Thymus (tissue), 11 donors: ENCODE results near the gene ATP6V0E1. TPM values are rescaled to one million over a fixed set of nuclear protein-coding genes. Genes with fewer than 3 reads are reported as not detected.

ENCODE experiments used
- DNase-seq, 9 donors: peaks; one replicate each; pipeline ENCODE4 v3.0.0-alpha.2; 2013; ENCODE audit warnings: low spot score in 9 of 9, low read depth in 6 of 9, missing footprints in 1 of 9
- H3K27ac ChIP-seq, 2 donors: one replicate each; pipeline ENCODE4 v1.5.1; 2013; ENCODE audit warnings: control low read depth in 1 of 2, low read depth in 1 of 2, low read length in 1 of 2, mild to moderate bottlenecking in 1 of 2, moderate library complexity in 1 of 2
- H3K27me3 ChIP-seq, 2 donors: one replicate each; pipeline ENCODE4 v1.5.1; 2013; ENCODE audit warnings: low read length in 1 of 2; ENCODE audit not compliant: control insufficient read depth in 2 of 2, insufficient read depth in 1 of 2
- H3K36me3 ChIP-seq, 2 donors: one replicate each; pipeline ENCODE4 v1.5.1; 2013; ENCODE audit warnings: low read length in 1 of 2, mild to moderate bottlenecking in 1 of 2, moderate library complexity in 1 of 2; ENCODE audit not compliant: control insufficient read depth in 2 of 2, insufficient read depth in 2 of 2
- H3K4me1 ChIP-seq, 2 donors: one replicate each; pipeline ENCODE4 v1.5.1; 2013; ENCODE audit warnings: low read length in 2 of 2; ENCODE audit not compliant: control insufficient read depth in 2 of 2, insufficient read depth in 2 of 2
- H3K4me3 ChIP-seq, 2 donors: one replicate each; pipeline ENCODE4 v1.5.1; 2013; ENCODE audit warnings: low read length in 2 of 2, control low read depth in 1 of 2, mild to moderate bottlenecking in 1 of 2
- H3K9me3 ChIP-seq, 2 donors: one replicate each; pipeline ENCODE4 v1.5.1; 2013; ENCODE audit warnings: low read length in 1 of 2, mild to moderate bottlenecking in 1 of 2; ENCODE audit not compliant: control insufficient read depth in 2 of 2, insufficient read depth in 1 of 2
- WGBS: extraction: QIAGEN DNeasy Blood & Tissue Kit; methylation state at CpG from one replicate; pipeline ENCODE4 v1.1.7; 2013; 5-methylcytosine and 5-hydroxymethylcytosine counted together
- polyA plus RNA-seq: library from polyadenylated mRNA; stranded (reverse); fragments of 200-250 nt; gene quantifications from one replicate; pipeline ENCODE4 v1.2.3, GENCODE V29; 2013
- total RNA-seq: library from RNA; stranded (reverse); fragments of 120-200 nt; gene quantifications from one replicate; pipeline ENCODE4 v1.2.4, GENCODE V29; 2013
- donor health status: healthy.

Gene ATP6V0E1
- total and polyA plus RNA-seq, 2 donors: 140 to 420 TPM

DNA sequence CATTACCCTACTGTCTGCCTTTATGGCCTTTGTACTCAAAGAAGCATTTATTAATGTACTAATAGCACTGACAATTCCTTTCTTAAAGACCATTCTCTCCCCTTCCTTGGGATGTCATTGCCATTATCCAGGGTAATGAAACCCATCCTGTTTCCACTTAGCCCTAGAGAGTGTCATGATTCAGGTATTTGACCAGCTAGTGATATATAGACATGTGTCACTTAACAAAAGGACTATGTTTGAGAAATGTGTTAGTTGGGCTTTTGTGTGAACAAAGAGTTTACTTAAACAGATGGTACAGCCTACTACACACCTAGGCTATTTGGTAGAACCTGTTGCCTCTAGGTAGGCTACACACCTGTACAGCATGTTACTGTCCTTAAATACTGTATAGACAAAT, 2.0 kb downstream of the ATP6V0E1 start:
- DNase-seq: no peak
- Histone ChIP-seq H3K27ac (no peak overlapping the region), H3K27me3 (no peaks in the 10 kb centered on the region), H3K36me3 (peaks cover 13 to 27% of the 10 kb centered on the region in 2 donors), H3K9me3 (no peaks in the 10 kb centered on the region), H3K4me1 (peaks cover 3 to 6% of the 10 kb centered on the region in 2 donors), H3K4me3 (no peak overlapping the region)

DNA sequence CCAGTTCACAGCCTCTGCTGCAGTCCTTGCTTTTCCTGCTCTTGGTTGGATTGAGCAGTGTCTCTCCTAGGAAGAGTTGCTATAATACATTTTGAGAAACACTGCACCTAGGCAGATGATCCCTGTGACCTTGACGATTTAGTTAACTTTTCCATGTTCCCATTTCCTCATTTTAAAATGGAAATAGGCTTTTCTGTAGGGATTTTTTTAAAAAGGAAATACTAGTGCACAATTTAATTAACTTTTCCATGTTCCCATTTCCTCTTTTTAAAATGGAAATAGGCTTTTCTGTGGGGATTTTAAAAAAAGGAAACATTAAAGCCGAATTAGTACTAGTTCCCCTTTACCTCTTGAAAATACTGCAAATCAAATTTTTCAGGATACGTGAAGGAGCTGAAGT, 4.7 kb downstream of the ATP6V0E1 start:
- no peaks in the 10 kb centered on the region for H3K27me3 ChIP-seq
- H3K4me3 ChIP-seq: no peak overlapping the region
- no peaks in the 10 kb centered on the region for H3K9me3 ChIP-seq
- H3K4me1 ChIP-seq: peaks cover 2 to 6% of the 10 kb centered on the region in 2 donors
- peaks cover 23 to 39% of the 10 kb centered on the region in 2 donors for H3K36me3 ChIP-seq
- WGBS: 92% methylated on average over 3 of the region's 3 CpGs
- no peak overlapping the region for H3K27ac ChIP-seq
- no peak for DNase-seq

DNA sequence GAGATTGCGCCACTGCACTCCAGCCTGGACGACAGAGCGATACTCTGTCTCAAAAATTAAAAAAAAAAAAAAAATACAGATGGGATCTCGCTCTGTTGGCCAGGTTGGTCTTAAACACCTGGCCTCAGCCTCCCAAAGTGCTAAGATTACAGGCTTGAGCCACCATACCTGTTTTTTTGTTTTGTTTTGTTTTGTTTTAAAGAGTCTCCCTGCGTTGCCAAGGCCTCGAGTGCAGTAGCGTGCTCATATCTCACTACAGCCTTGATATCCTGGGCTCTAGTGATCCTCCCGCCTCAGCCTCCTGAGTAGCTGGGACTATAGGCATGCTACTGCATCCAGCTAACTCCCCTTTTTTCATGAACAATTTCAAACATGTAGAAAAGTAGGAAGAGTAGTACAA, 7.2 kb downstream of the ATP6V0E1 start:
- peaks cover 33 to 49% of the 10 kb centered on the region in 2 donors for H3K36me3 ChIP-seq
- H3K4me1 ChIP-seq: no peaks in the 10 kb centered on the region
- WGBS: 98% methylated on average over 8 of the region's 8 CpGs
- no peak overlapping the region for H3K4me3 ChIP-seq
- no peak for DNase-seq
- H3K27ac ChIP-seq: no peak overlapping the region
- H3K9me3 ChIP-seq: no peaks in the 10 kb centered on the region
- no peaks in the 10 kb centered on the region for H3K27me3 ChIP-seq

DNA sequence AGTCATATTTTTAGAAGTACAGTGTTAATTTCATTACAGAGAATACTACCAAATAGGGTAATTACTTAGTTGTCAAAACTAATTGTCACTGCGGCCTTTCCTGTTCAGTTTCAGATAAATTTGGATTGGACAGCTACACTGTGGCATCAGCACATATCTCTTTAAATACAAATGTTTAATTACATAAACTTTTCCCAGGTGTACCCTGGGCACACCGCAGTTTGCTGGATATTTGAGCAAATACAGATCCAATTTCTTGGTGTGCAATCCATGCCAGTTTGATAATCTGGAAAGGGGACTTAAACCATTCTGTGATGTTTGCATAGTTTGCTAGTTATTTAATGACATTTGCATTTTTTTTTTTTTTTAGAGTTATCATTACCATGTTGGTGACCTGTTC, 10.8 kb downstream of the ATP6V0E1 start:
- 98% methylated on average over 2 of the region's 2 CpGs for WGBS
- Histone ChIP-seq H3K27me3 (no peaks in the 10 kb centered on the region), H3K9me3 (no peaks in the 10 kb centered on the region), H3K27ac (no peak overlapping the region), H3K36me3 (peaks cover 29 to 30% of the 10 kb centered on the region in 2 donors), H3K4me1 (no peaks in the 10 kb centered on the region), H3K4me3 (no peak overlapping the region)
- no peak for DNase-seq

DNA sequence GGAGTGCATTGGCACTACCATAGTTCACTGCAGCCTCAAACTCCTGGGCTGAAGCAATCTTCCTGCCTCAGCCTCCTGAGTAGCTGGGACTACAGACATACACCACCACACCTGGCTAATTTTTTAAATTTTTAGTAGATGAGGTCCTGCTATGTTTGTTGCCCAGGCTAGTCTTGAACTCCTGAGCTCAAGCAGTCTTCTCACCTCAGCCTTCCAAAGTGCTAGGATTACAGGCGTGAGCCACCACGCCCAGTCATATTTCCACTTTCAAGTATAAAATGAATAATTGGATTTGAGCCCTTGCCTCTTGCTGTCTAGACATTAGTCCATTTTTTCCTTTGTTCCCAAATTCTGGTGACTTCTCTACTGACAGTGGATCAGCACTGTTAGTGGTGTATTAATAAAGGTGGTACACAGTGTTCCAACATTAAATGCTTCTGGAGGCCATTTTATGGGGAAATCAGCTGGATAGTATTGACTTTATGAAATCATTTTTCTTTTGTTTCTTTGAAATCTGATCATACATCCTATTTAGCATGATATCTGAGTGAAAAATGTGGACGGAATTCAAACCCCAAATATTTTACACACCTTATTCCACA, 15.9 kb downstream of the ATP6V0E1 start:
- peaks cover 15 to 18% of the 10 kb centered on the region in 2 donors for H3K36me3 ChIP-seq
- H3K27ac ChIP-seq: no peak overlapping the region
- no peak overlapping the region for H3K4me3 ChIP-seq
- H3K9me3 ChIP-seq: no peaks in the 10 kb centered on the region
- H3K4me1 ChIP-seq: peaks cover 0 to 2% of the 10 kb centered on the region in 2 donors
- no peak for DNase-seq
- 98% methylated on average over 3 of the region's 3 CpGs for WGBS
- no peaks in the 10 kb centered on the region for H3K27me3 ChIP-seq

DNA sequence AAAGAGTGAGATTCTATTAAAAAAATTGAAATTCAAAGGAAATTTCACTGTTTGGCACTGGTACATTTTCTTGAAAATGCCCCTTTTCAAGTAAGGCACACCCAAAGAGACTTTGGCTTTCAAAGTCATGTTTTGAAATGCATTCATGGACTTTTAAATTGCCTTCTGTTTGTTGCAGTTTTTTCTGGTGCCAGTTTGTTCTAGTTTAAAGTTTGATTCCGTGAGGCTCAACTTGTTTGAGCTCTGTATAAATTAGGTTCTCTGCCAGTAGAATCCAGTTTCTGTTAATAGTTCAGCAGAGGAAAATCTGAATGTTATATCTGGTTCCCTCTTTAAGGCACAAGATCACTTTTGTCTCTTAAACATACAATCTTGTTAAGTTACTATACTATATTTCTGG, 16.4 kb downstream of the ATP6V0E1 start:
- Histone ChIP-seq H3K9me3 (no peaks in the 10 kb centered on the region), H3K36me3 (peaks cover 14 to 16% of the 10 kb centered on the region in 2 donors), H3K27ac (no peak overlapping the region), H3K4me3 (no peak overlapping the region), H3K27me3 (no peaks in the 10 kb centered on the region), H3K4me1 (peaks cover 0 to 2% of the 10 kb centered on the region in 2 donors)
- no peak for DNase-seq
- WGBS: 96% methylated on average over 1 of the region's 1 CpG

DNA sequence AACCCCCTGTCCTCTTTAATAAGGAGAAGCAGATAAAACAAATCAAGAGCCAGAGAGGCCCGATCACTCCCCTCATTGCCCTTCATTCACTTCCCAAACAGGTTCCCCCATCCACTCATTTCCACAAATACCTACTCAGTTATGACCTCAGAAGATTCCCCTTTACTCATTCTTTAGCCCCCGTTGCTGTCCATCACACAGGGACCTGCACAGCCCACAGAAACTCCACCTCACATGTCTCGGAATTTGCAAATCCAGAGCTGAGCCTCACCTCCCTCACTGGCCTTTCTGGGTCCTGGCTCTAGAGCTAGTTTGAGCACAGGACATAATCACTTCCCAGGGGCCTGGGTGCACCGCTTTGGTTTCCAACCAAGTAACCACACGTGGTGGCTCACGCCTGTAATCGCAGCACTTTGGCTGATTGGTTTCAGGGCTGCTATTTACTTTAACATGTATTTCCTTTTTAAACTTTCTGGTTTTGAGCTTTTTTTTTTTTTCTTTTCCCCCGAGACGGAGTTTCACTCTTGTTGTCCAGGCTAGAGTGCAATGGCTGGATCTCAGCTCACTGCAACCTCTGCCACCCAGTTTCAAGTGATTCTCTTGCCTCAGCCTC, 17.8 kb downstream of the ATP6V0E1 start:
- WGBS: 83% methylated on average over 9 of the region's 9 CpGs
- H3K4me1 ChIP-seq: peaks cover 0 to 2% of the 10 kb centered on the region in 2 donors

DNA sequence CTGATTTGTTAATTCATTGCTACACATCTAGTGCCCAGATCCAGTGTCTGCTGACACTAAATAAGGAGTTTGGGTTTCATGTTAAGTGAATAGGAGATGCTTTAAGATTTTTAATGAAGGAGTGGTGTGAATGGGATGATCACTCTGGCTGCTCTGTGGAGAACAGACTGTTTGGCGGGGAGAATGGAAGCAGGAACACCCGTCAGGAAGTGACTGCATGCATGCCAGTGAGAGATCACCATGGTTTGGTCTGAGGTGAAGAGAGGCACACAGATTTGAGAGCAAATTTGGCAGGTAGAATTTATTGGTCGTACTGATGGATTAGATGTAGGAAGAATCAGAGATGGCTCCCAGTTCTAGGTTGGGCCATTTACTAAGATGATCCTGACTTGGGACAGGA, 19.8 kb downstream of the ATP6V0E1 start:
- 92% methylated on average over 3 of the region's 3 CpGs for WGBS
- peaks cover 0 to 2% of the 10 kb centered on the region in 2 donors for H3K4me1 ChIP-seq
- DNase-seq: no peak
- H3K27ac ChIP-seq: no peak overlapping the region
- no peaks in the 10 kb centered on the region for H3K36me3 ChIP-seq
- H3K27me3 ChIP-seq: no peaks in the 10 kb centered on the region
- no peak overlapping the region for H3K4me3 ChIP-seq
- no peaks in the 10 kb centered on the region for H3K9me3 ChIP-seq

More for the DNA sequence above, 17.8 kb downstream of the ATP6V0E1 start:
- Histone ChIP-seq H3K9me3 (no peaks in the 10 kb centered on the region), H3K27me3 (no peaks in the 10 kb centered on the region), H3K4me3 (no peak overlapping the region), H3K27ac (no peak overlapping the region), H3K36me3 (peaks cover 3 to 4% of the 10 kb centered on the region in 2 donors)
- no peak for DNase-seq

DNA sequence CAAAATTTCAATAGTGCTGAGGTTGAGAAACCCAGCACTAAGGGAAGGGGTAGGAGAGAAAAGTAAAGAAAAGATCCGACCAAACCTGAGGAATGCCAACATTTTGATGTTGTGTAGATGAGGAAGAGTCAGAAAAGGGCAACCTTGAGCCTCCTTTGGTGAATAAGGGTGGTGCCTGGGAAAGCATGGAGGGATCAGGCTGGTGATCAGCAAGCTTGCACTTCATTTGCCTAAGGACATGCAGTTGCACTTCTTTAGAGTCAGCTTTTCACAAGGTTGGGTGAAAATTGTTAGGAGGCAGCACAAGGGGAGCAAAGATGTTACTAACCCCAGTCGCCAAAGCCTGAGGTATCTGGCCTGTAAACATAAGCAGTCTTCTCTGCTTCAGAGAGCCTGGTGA, 20.4 kb downstream of the ATP6V0E1 start:
- no peak for DNase-seq
- Histone ChIP-seq H3K4me3 (no peak overlapping the region), H3K36me3 (no peaks in the 10 kb centered on the region), H3K27ac (no peak overlapping the region), H3K4me1 (peaks cover 0 to 2% of the 10 kb centered on the region in 2 donors), H3K9me3 (no peaks in the 10 kb centered on the region), H3K27me3 (no peaks in the 10 kb centered on the region)
- 97% methylated on average over 2 of the region's 2 CpGs for WGBS
